Neutrophil (primary cell): ENCODE data around the gene RALY.

Experiments used
- H3K27ac ChIP-seq: fragments of 200-600 bp; sonication (generic); 2 replicates; pipeline ENCODE4 v1.5.1; 2016; ENCODE audit warnings: mild to moderate bottlenecking, moderate library complexity
- H3K27me3 ChIP-seq: fragments of 200-600 bp; sonication (generic); 2 replicates; pipeline ENCODE4 v1.6.0; 2016; ENCODE audit warnings: mild to moderate bottlenecking
- H3K36me3 ChIP-seq: fragments of 200-600 bp; sonication (generic); 2 replicates; pipeline ENCODE4 v1.5.1; 2017
- H3K4me1 ChIP-seq, 2 experiments: fragments of 200-600 bp in 1 of 2; sonication (generic) in 1 of 2; 1 replicate in 1 of 2; 2 replicates in 1 of 2; pipeline versions ENCODE4 v1.5.1 to v1.6.1; 2013 to 2016; ENCODE audit warnings: low read depth in 1 of 2, low read length in 1 of 2, mild to moderate bottlenecking in 1 of 2, moderate library complexity in 1 of 2; ENCODE audit not compliant: control insufficient read depth in 1 of 2, insufficient read depth in 1 of 2
- H3K4me3 ChIP-seq, 2 experiments: fragments of 200-600 bp in 1 of 2; sonication (generic) in 1 of 2; 1 replicate in 1 of 2; 2 replicates in 1 of 2; pipeline ENCODE4 v1.5.1; 2013 to 2016; ENCODE audit warnings: low read depth in 1 of 2, low read length in 1 of 2, mild to moderate bottlenecking in 1 of 2, moderate library complexity in 1 of 2
- H3K9me3 ChIP-seq: fragments of 200-600 bp; sonication (generic); 2 replicates; pipeline ENCODE4 v1.5.1; 2016
- CTCF ChIP-seq: fragments of 200-600 bp; sonication (generic); IDR thresholded peaks from 2 replicates; pipeline ENCODE4 v1.5.1; 2016; ENCODE audit warnings: antibody characterized with exemption

The RALY gene

GRCh38 chr20:34060970-34061369, 67.3 kb downstream of the RALY start:
- peak overlapping the region; percentile 56 for H3K27ac ChIP-seq
- no peak for TF ChIP-seq CTCF

GRCh38 chr20:34061695-34062094, 68.0 kb downstream of the RALY start:
- Histone ChIP-seq H3K27ac (peak overlapping the region; percentile 56), H3K27me3 (no peaks in the 10 kb centered on the region), H3K4me1 (peaks cover 10 to 15% of the 10 kb centered on the region in 2 experiments), H3K4me3 (no peak overlapping the region), H3K36me3 (peaks cover 32% of the 10 kb centered on the region), H3K9me3 (no peaks in the 10 kb centered on the region)
- TF ChIP-seq CTCF, result no peak

More at GRCh38 chr20:34060970-34061369, 67.3 kb downstream of the RALY start:
- H3K4me1 ChIP-seq, result peaks cover 10 to 15% of the 10 kb centered on the region in 2 experiments
- H3K4me3 ChIP-seq, result no peak overlapping the region
- H3K36me3 ChIP-seq, result peaks cover 29% of the 10 kb centered on the region
- no peaks in the 10 kb centered on the region for H3K27me3 ChIP-seq
- no peaks in the 10 kb centered on the region for H3K9me3 ChIP-seq

GRCh38 chr20:34062570-34063482, 69.1 kb downstream of the RALY start:
- Histone ChIP-seq H3K4me1 (peaks cover 10 to 15% of the 10 kb centered on the region in 2 experiments), H3K27me3 (no peaks in the 10 kb centered on the region), H3K36me3 (peaks cover 32% of the 10 kb centered on the region), H3K27ac (peak overlapping the region; percentile 56), H3K9me3 (no peaks in the 10 kb centered on the region), H3K4me3 (no peak overlapping the region)
- TF ChIP-seq CTCF, result no peak

GRCh38 chr20:34064286-34064685, 70.6 kb downstream of the RALY start:
- Histone ChIP-seq H3K9me3 (no peaks in the 10 kb centered on the region), H3K4me3 (no peak overlapping the region), H3K27ac (no peak overlapping the region), H3K36me3 (peaks cover 34% of the 10 kb centered on the region), H3K4me1 (peaks cover 10 to 21% of the 10 kb centered on the region in 2 experiments), H3K27me3 (no peaks in the 10 kb centered on the region)
- no peak for TF ChIP-seq CTCF

GRCh38 chr20:34065260-34065659, 71.5 kb downstream of the RALY start:
- Histone ChIP-seq H3K4me3 (no peak overlapping the region), H3K9me3 (no peaks in the 10 kb centered on the region), H3K36me3 (peaks cover 33% of the 10 kb centered on the region), H3K27ac (no peak overlapping the region), H3K4me1 (peaks cover 16 to 29% of the 10 kb centered on the region in 2 experiments), H3K27me3 (no peaks in the 10 kb centered on the region)
- TF ChIP-seq CTCF, result no peak
